Activated T-helper 2 cell treated with anti-CD3 and anti-CD28 coated beads, Interferon-gamma antibody, Interleukin-2, Interleukin-4, amounts not matched to agents 10 μg/mL and 5 μg/mL and 100 μg/mL, durations not matched to agents 14 hours and 24 hours and 36 hours (primary cell): ENCODE results near the gene NMS. TPM values are rescaled to one million over a fixed set of nuclear protein-coding genes. Genes with fewer than 3 reads are reported as not detected.

Experiments
- DNase-seq: peaks from one replicate; pipeline ENCODE4 v3.0.0; 2021; ENCODE audit warnings: low spot score
- H3K27ac Mint-ChIP-seq: one replicate; pipeline ENCODE4 v1.8.0; 2021; ENCODE audit warnings: mixed read lengths
- H3K27me3 Mint-ChIP-seq: one replicate; pipeline ENCODE4 v1.8.0; 2021; ENCODE audit warnings: low read depth, mixed read lengths
- H3K36me3 Mint-ChIP-seq: one replicate; pipeline ENCODE4 v1.8.0; 2021; ENCODE audit warnings: low read depth, mixed read lengths
- H3K4me1 Mint-ChIP-seq: one replicate; pipeline ENCODE4 v1.8.0; 2021; ENCODE audit warnings: low read depth, mixed read lengths
- H3K4me3 Mint-ChIP-seq: one replicate; pipeline ENCODE4 v1.8.0; 2021; ENCODE audit warnings: low read depth, mild to moderate bottlenecking, moderate library complexity, mixed read lengths
- H3K9me3 Mint-ChIP-seq: one replicate; pipeline ENCODE4 v1.8.0; 2021; ENCODE audit warnings: mixed read lengths
- intact Hi-C: fragments of 100-400 bp; cut with micrococcal nuclease; formaldehyde crosslinking; loops from one replicate; pipeline ENCODE4 v1.15.1; 2023
- total RNA-seq: library from RNA; stranded (reverse); gene quantifications from 2 replicates; pipeline ENCODE4 v1.2.3, GENCODE V29; 2022

NMS gene, protein sequence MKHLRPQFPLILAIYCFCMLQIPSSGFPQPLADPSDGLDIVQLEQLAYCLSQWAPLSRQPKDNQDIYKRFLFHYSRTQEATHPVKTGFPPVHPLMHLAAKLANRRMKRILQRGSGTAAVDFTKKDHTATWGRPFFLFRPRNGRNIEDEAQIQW
- total RNA-seq = not detected in 2 replicates

DNA sequence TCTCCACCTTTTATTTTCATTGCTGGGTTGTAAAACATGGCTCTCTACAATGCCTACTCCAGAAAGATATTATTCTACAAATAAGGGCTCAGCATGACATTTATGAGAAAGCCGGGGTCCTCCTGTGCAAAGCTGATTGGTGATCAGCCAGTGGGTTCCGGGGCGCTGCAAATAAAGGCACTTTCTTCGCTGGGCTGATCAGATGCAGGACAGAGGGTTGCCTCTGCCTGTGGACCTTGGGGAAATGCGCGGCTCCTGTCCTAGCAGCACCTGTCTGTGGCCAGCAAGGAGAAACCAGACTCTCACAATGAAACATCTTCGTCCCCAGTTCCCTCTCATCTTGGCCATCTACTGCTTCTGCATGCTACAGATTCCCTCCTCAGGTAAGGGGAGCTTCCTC, at the start of gene NMS:
Gene NMS, plus strand, starts transcription at position 301 of the 400 bp plus-strand sequence. Its CDS starts 7 bp downstream, at position 308.
- intact Hi-C loops = no loop called here
- no peaks in the 10 kb centered on the region for H3K9me3 Mint-ChIP-seq
- peaks cover 12% of the 10 kb centered on the region for H3K27me3 Mint-ChIP-seq
- no peak for DNase-seq
- no peaks in the 10 kb centered on the region for H3K4me1 Mint-ChIP-seq
- no peak within 1 kb of the TSS for H3K27ac Mint-ChIP-seq
- H3K4me3 Mint-ChIP-seq = no peak within 1 kb of the TSS
- H3K36me3 Mint-ChIP-seq = no peaks in the 10 kb centered on the region

DNA sequence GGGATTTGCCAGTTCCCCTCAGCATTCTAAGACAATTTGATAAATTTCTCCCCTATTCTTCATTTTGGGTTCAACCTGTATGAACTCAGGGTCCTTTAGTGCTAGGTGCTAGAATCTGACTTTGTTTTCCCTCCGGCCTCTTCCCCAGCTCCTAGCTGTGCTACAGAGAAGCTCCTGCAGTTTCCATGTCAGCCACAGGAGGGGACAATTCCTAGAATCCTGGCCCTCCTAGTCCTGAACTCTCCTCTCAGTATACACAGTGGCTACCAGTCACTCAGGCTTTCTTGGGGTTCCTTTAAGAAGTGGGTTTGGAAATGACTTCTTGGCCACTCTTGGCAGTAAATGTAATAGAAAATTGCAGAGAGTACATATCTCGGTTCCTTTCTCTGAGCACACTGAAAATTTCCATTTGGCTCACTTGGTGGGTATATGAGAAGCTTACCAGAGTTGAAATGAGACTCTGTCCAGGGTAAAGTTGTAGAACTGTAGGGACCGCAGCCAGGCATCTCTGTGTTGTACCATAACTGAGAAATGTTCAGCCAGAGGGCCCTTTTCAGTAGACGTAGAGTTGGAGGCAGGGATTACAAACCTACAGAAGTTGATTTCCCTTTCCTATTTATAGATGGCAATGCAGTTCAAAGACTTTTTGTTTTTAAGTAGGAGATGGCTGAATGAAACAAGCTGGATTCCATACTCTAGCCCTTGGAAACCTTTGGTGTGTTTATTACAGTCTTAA, 47.8 kb upstream of the NMS start:
- Mint-ChIP-seq H3K9me3 (peaks cover 5% of the 10 kb centered on the region), H3K4me1 (peaks cover 11% of the 10 kb centered on the region), H3K36me3 (no peaks in the 10 kb centered on the region), H3K27me3 (peaks cover 24% of the 10 kb centered on the region), H3K27ac (no peak overlapping the region), H3K4me3 (no peak overlapping the region)
- intact Hi-C loops = loop anchor here (10.0 kb wide), 1 partner anchor 562 kb away; no protein-coding TSS in a partner anchor
- no peak for DNase-seq

DNA sequence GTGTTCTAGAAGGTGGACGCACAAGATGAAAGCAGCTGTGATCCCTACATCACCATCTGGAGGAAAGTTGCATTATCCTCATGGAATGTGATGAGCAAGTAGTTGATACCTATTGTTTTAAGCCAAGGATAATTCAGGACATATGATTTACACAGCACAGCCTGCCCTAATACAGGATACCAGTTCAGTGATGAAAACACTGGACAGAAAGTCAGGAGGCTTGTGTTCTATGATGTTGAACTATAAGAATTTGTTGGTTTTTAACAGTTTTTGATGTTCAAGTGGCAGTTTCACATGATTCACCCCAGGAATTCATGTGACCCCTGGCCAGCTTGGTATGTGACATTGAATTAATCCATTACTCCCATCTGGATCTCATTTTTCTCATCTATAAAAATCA, 46.7 kb upstream of the NMS start:
- H3K4me3 Mint-ChIP-seq = no peak overlapping the region
- no peak for DNase-seq
- intact Hi-C loops = loop anchor here (10.0 kb wide), 1 partner anchor 561 kb away; no protein-coding TSS in a partner anchor
- H3K27ac Mint-ChIP-seq = no peak overlapping the region
- H3K9me3 Mint-ChIP-seq = peaks cover 5% of the 10 kb centered on the region
- H3K27me3 Mint-ChIP-seq = peaks cover 29% of the 10 kb centered on the region
- H3K4me1 Mint-ChIP-seq = peaks cover 9% of the 10 kb centered on the region
- H3K36me3 Mint-ChIP-seq = no peaks in the 10 kb centered on the region

DNA sequence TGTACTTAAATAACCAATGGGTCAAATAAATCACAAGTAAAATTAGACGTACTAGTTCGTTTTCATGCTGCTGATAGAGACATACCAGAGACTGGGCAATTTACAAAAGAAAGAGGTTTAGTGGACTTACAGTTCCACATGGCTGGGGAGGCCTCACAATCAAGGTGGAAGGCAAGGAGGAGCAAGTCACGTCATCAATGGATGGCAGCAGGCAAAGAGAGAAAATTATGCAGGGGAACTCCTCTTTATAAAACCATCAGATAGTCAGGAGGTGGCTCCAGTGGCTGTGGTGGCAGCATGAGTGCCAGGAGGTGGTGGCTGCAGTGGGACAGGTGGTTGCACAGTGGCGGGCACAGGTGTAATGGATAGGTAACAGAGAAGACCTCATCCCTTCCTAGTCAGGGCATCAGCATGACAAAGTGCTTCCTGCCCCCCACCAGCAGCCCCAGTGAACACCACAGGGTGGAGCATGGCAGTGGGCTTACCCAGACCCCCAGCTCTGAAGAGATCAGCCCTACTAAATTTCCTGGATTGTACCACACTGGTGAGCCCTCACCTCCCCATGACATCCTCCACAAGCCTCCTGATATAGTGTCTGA, 45.9 kb upstream of the NMS start:
- no peak overlapping the region for H3K27ac Mint-ChIP-seq
- H3K4me1 Mint-ChIP-seq = peaks cover 9% of the 10 kb centered on the region
- no peak overlapping the region for H3K4me3 Mint-ChIP-seq
- no peak for DNase-seq
- intact Hi-C loops = loop anchor here (10.0 kb wide), 1 partner anchor 560 kb away; no protein-coding TSS in a partner anchor
- no peaks in the 10 kb centered on the region for H3K36me3 Mint-ChIP-seq
- peaks cover 5% of the 10 kb centered on the region for H3K9me3 Mint-ChIP-seq
- H3K27me3 Mint-ChIP-seq = peaks cover 34% of the 10 kb centered on the region

DNA sequence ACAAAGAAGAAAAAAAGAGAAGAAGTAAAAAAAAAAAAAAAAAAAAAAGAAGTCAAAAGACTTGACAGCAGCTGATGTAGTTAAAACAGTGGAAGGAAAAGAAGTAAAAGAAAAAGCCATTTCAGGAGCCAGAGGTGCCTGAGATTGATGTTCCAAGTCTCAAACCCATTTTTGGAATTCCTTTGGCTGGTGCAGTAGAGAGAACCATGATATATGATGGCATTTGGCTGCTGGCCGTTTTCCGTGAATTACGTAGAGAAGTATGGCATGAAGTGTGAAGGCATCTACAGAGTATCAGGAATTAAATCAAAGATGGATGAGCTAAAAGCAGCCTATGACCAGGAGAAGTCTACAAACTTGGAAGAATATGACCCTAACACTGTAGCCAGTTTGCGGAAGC, 45.2 kb upstream of the NMS start:
- Mint-ChIP-seq H3K27me3 (peaks cover 34% of the 10 kb centered on the region), H3K4me3 (no peak overlapping the region), H3K27ac (no peak overlapping the region), H3K36me3 (no peaks in the 10 kb centered on the region), H3K4me1 (peaks cover 9% of the 10 kb centered on the region), H3K9me3 (peaks cover 5% of the 10 kb centered on the region)
- intact Hi-C loops = loop anchor here (10.0 kb wide), 1 partner anchor 560 kb away; no protein-coding TSS in a partner anchor
- no peak for DNase-seq

DNA sequence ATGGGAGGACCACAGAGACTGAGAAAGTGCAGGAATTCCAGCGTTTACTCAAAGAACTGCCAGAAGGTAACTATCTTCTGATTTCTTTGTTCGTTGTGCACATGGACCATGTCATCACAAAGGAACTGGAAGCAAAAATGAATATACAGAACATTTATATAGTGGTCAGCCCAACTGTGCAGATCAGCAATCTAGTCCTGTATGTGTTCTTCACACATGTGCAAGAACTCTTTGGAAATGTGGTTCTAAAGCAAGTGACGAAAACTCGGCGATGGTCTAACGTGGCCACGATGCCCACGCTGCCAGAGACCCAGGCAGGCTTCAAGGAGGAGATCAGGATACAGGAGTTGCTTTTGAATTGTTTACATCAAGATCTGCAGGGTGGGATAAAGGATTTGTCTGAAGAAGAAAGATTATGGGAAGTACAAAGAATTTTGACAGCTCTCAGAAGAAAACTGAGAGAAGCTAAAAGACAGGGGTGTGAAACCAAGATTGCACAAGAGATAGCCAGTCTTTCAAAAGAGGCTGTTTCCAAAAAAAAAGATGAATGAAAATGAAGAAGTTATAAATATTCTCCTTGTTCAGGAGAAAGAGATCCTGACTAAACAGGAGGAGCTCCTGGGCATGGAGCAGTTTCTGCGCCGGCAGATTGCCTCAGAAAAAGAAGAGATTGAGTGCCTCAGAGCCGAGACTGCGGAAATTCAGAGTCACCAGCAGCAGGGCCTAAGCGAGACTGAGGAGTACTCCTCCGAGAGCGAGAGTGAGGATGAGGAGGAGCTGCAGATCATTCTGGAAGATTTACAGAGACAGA, 44.5 kb upstream of the NMS start:
- H3K27me3 Mint-ChIP-seq = peaks cover 39% of the 10 kb centered on the region
- H3K36me3 Mint-ChIP-seq = no peaks in the 10 kb centered on the region
- H3K27ac Mint-ChIP-seq = no peak overlapping the region
- no peak overlapping the region for H3K4me3 Mint-ChIP-seq
- no peak for DNase-seq
- H3K9me3 Mint-ChIP-seq = peaks cover 5% of the 10 kb centered on the region
- intact Hi-C loops = loop anchor here (10.0 kb wide), 1 partner anchor 559 kb away; no protein-coding TSS in a partner anchor
- H3K4me1 Mint-ChIP-seq = peaks cover 9% of the 10 kb centered on the region

DNA sequence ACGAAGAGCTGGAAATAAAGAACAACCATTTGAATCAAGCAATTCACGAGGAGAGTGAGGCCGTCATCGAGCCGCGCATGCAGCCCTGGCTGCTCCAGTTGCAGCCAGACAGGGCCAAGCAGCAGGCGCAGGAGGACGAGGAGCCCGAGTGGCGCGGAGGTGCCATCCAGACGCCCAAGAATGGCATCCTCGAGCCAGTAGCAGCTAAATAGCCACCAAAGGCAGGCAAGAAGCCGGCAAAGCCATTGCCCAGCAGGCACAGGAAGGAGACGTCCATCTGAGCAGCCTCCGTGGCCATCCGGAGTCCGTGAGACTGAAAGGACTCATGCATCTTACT, 43.9 kb upstream of the NMS start:
- no peak for DNase-seq
- H3K36me3 Mint-ChIP-seq = no peaks in the 10 kb centered on the region

DNA sequence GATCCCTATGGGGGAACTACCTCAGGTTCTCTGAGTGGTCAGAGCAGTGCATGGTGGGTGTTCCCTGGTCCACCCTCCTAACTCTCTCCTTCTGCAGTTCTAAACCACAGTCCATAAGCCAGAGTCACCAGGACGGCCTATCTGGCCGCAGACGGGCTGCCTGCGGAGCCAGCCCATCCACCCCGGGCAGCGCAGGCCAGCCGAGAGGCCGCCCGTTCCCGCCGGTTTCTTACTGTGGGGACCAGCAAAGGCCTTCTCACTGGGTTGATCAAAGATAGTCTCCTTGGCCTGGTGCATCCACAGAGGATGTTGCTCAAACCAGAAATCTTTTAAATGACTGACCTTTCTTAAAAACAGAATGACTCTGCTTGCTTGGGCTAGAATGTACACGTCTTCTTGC, 43.2 kb upstream of the NMS start:
- no peak for DNase-seq
- intact Hi-C loops = loop anchor here (10.0 kb wide), 1 partner anchor 558 kb away; no protein-coding TSS in a partner anchor
- Mint-ChIP-seq H3K27me3 (peaks cover 41% of the 10 kb centered on the region), H3K36me3 (no peaks in the 10 kb centered on the region), H3K4me3 (no peak overlapping the region), H3K4me1 (peaks cover 9% of the 10 kb centered on the region), H3K27ac (no peak overlapping the region), H3K9me3 (peaks cover 5% of the 10 kb centered on the region)

More for the DNA sequence above, 43.9 kb upstream of the NMS start:
- H3K9me3 Mint-ChIP-seq = peaks cover 5% of the 10 kb centered on the region
- H3K4me1 Mint-ChIP-seq = peaks cover 9% of the 10 kb centered on the region
- intact Hi-C loops = loop anchor here (10.0 kb wide), 1 partner anchor 558 kb away; no protein-coding TSS in a partner anchor
- no peak overlapping the region for H3K4me3 Mint-ChIP-seq
- peaks cover 41% of the 10 kb centered on the region for H3K27me3 Mint-ChIP-seq
- no peak overlapping the region for H3K27ac Mint-ChIP-seq

DNA sequence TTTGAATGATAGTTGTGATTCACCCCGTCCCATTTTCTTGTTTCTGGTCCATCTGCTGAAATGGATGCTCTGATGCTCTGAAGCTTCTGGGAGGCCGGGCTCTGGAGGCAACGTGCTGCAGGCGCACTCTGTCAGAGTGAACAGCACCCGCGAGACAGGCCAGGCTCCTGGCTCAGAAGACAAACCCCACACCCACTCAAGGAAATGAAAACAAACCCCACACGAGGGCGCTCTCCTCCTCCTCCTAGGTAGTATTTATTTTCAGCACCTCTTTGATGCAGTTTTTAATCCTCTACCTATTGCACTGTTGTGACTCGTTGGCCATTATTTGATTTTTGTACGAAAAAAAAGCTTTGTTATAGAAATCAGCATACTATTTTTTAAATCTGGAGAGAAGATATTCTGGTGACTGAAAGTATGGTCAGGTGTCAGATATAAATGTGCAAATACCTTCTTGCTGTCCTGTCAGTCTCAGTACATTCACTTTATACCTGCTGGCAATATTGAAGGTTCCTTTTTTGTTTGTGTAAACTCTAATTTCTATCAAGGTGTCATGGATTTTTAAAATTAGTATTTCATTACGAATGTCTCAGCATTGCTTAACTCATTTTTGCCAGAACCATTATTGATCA, 42.5 kb upstream of the NMS start:
- Mint-ChIP-seq H3K27me3 (peaks cover 38% of the 10 kb centered on the region), H3K27ac (no peak overlapping the region), H3K9me3 (peaks cover 5% of the 10 kb centered on the region), H3K36me3 (no peaks in the 10 kb centered on the region), H3K4me1 (peaks cover 9% of the 10 kb centered on the region), H3K4me3 (no peak overlapping the region)
- intact Hi-C loops = loop anchor here (10.0 kb wide), 1 partner anchor 557 kb away; no protein-coding TSS in a partner anchor
- peak; percentile 50 for DNase-seq

DNA sequence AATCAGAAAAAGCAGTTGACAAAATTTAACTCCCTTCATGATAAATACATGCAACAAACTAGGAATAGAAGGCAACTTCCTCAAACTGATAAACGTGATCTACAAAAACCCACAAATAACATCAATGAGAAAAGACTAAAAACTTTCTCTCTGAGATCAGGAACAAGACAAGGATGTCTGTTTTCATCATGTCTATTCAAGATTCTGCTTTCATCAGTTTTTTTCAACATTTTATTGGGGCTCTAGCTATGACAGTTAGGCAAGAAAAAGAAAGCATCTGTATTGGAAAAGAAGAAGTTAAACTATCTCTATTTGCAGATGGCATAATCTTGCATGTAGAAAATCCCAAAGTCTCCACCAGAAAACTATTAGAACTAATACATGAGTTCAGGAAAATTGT, 40.6 kb upstream of the NMS start:
- Mint-ChIP-seq H3K4me1 (peaks cover 9% of the 10 kb centered on the region), H3K9me3 (peaks cover 5% of the 10 kb centered on the region), H3K36me3 (no peaks in the 10 kb centered on the region), H3K27me3 (peaks cover 36% of the 10 kb centered on the region), H3K4me3 (no peak overlapping the region), H3K27ac (no peak overlapping the region)
- intact Hi-C loops = loop anchor here (10.0 kb wide), 1 partner anchor 555 kb away; no protein-coding TSS in a partner anchor
- DNase-seq = no peak

DNA sequence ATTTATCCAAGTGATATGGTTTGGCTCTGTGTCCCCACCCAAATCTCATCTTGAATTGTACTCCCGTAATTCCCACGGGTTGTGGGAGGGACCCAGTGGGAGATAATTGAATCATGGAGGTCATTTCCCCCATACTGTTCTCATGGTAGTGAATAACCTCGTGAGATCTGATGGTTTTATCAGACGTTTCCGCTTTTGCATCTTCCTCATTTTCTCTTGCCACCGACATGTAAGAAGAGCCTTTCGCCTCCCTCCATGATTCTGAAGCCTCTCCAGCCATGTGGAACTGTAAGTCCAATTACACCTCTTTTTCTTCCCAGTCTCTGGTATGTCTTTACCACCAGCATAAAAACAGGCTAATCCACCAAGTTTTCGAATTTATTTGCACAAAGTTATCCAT, 32.5 kb upstream of the NMS start:
- H3K4me1 Mint-ChIP-seq = no peaks in the 10 kb centered on the region
- H3K4me3 Mint-ChIP-seq = no peak overlapping the region
- peaks cover 22% of the 10 kb centered on the region for H3K27me3 Mint-ChIP-seq
- DNase-seq = no peak
- H3K9me3 Mint-ChIP-seq = no peaks in the 10 kb centered on the region
- H3K36me3 Mint-ChIP-seq = no peaks in the 10 kb centered on the region
- H3K27ac Mint-ChIP-seq = no peak overlapping the region
- intact Hi-C loops = no loop called here

DNA sequence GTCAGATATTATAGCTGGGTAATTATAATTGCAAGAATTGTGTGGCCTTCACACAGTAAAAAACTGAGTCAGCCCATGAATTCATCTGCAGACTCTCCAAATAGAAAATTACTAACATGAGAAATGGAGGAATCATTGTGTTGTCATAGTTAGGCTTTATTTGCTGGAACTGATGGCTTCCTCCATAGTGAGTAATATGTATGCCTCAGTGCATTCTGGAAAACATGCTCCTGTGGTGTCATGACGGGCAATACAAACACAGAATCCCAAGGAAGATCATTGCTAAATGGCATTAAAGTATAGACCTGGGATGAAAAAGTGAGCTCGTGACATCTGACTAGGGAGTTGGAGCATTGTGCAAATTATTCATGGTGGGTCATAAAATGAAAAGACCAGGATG, 23.6 kb upstream of the NMS start:
- no peaks in the 10 kb centered on the region for H3K9me3 Mint-ChIP-seq
- H3K4me3 Mint-ChIP-seq = no peak overlapping the region
- intact Hi-C loops = no loop called here
- no peaks in the 10 kb centered on the region for H3K36me3 Mint-ChIP-seq
- H3K27me3 Mint-ChIP-seq = peaks cover 3% of the 10 kb centered on the region
- H3K27ac Mint-ChIP-seq = no peak overlapping the region
- DNase-seq = no peak
- no peaks in the 10 kb centered on the region for H3K4me1 Mint-ChIP-seq
